ENCODE data around the gene INSIG1.

The INSIG1 gene

GRCh38 chr7:155286686-155287085 is 11.0 kb upstream of the INSIG1 start:
- DNase-seq: no peak

- peak; percentile 10 to 20 for DNase-seq
Observed at GRCh38 chr7:155287284-155287935, 10.3 kb upstream of the INSIG1 start.

DNA sequence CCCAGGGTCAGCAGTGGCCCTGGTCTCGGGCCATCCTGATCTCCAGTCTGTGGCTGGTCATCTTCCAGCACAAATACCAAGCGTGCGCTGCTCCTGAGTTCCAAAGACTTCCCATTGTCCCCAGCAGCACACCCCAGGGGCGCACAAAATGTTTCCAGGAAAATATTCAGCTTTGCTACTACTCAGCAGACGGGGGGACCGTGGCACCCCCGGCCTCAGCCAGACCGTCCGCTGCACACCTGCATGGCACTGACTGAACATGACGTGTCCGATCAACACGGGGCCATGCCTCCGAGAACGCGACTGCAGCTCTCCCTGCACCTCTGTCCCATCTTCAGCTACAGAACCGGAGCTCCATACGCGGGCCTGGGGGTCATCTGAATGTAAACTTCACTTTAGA is 9.6 kb upstream of the INSIG1 start:
- DNase-seq: no peak

- no peak for DNase-seq
Observed at GRCh38 chr7:155289107-155289506, 8.6 kb upstream of the INSIG1 start.

DNA sequence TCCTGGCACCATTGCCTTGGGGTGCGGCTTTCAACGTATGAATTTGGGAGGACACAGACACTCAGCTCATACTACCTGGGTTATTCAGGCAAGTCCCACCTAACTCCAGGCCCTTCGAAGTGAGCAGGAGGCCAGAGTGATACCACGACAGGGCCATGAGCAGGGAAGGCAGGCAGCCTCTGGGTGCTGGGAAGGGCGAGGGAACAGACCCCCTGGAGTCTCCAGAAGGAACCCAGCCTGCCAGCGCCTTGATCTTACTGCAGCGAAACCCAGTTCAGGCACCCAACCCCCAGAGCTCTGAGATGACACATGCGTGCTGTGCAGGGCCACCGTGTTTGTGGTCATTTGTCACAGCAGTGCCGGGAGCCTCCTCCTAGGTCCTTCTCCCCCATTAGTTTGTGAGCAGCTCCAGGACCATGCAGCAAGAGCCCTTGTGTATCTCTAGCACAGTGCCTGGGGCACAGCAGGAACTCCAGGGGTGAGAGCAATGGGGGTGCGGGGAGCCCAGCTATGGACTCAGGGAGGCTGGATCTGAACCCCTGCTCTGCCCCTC is 7.7 kb upstream of the INSIG1 start:
- DNase-seq: no peak

- DNase-seq: no peak
Observed at GRCh38 chr7:155291045-155291530, 6.6 kb upstream of the INSIG1 start.

DNA sequence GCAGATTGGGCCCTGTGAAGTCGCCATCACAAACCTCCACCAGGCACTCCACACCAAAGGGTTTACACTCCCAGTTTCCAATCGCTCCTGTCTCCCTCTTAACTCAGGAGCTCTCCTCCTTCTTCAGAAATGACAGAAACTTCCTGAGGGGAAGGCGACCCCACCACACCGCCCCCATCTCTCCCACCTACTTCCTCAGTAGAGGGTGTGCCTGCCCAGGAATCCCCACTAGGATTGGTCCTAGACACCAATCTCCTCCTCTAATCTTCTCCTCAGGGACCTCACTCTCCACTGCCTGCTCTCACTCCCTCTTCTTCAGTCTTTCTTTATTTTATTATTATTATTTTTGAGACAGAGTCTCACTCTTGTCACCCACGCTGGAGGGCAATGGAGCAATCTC is 5.9 kb upstream of the INSIG1 start:
- no peak for DNase-seq

DNA sequence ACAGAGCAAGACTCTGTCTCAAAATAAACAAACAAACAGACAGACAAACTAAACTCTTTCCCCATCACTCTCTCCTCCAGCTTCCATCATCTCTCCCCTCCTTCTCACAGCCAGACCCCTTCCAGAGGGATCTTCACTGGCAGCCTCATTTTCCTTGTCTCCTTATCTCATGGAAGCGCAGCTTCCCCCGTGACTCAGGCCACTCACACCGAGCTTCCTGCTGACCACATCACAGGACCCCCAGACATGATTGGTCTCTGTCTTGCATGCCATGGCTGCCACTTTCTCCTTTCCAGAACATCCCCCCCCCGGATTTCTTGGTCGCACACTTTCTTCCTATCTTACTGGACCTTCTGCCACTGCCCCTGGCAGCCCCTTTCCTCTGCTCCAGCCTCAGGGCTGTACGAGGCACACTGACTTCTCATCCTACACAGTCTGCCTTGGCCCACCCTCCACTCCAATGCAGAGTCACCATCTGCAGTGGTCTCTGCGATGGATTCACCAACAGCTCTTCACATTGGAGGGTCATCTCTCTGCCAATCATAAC is 4.9 kb upstream of the INSIG1 start:
- DNase-seq: no peak

DNA sequence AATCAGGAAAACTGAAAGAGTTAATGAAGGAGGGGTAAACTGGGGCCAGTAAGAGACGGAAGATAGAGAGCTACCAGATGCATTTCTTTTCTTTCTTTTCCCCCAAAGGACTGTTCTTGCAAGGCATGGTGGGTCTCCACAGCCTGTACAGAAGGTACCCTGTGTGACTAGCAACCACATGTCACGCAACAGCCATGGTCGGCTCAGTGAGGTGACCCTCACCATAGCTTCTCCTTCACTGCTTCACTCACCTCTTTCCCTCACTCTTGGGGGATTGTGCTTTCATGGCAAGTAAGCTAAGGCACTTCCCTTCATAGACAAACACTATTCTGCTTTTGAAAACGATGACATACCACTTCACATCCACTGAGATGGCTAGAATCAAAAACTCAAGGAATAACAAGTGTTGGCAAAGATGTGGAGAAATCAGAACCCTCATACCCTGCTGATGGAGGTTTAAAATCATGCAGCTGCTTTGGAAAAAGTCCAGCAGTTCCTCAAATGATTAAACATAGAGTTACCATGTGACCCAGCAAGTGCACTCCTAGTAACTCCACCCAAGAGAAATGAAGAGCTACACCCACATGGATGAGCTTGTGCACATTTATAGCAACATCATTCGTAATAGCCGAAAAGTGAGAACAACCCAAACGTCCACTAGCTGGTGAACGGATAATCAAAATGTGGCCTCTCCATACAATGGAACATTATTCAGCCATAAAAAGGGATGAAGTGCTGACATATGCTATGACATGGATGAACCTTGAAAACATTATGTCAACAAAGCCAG is 3.8 kb upstream of the INSIG1 start:
- no peak for DNase-seq

DNA sequence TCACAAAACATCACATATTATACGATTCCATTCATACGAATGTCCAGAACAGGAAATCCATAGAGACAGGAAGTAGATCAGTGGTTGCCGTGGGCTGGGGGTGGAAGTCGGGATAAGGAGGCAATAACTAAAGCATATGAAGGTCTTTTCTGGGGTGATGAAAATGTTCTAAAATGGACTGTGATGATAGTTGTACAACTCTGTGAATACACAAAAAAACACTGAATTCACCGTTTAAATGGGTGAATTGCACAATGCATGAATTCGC is 3.2 kb upstream of the INSIG1 start:
- DNase-seq: no peak

GRCh38 chr7:155295511-155295910 is 2.2 kb upstream of the INSIG1 start:
- DNase-seq: no peak

GRCh38 chr7:155296006-155296787 is 1.5 kb upstream of the INSIG1 start:
- no peak for DNase-seq

- DNase-seq: peak; percentile 33 to 55
Observed at GRCh38 chr7:155296788-155297516, 726 bp upstream of the INSIG1 start.

DNA sequence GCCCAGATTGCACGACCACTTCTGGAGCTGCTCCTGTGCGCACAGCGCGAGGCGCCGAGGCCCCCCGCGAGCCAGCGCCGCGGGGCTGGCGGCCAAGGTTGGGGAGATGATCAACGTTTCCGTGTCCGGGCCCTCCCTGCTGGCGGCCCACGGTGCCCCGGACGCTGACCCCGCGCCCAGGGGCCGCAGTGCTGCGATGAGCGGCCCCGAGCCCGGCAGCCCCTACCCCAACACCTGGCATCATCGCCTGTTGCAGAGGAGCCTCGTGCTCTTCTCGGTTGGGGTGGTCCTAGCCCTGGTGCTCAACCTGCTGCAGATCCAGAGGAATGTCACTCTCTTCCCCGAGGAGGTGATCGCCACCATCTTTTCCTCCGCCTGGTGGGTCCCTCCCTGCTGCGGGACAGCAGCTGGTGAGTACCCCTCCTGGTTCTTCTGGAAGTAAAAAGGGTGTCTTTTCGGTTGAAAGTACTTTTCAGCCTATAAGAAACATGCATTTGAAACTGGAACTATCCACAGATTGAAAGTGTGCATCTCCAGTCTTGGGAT is 683 bp downstream of the INSIG1 start:
- no peak for DNase-seq

DNA sequence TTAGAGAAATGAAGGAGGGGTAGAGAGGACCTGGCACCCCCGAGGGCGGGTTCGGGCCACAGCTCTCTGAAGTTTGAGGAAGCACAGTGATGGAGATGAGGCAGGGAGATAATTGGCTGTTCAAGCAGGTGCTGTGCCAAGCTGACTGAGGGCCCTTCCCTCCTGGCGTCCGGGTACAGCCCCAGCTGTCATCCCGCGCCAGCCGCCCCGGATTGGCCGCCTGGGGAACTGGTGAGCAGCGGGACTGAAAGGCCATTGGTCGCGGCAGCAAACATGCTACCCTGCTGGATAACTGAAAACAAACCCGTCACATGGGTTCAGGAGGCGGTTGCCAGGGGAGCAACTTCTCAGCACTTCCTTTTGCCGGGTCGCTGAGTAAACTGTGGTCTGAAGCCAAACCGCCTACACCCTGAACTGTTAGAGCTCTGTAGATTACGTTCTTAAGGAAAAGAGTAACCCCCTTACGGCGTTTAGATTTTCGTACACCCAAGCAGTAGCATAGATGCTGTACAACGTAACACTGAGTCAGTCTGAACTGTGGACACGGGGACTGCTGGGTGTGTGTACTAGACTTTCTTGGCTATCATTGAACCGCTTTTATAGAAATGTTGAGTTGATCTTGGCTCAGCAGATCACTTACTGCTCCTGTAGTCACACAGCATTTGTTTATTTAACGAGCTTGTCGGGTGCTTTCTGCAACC is 1.3 kb downstream of the INSIG1 start:
- peak; percentile 94 to 98 for DNase-seq

DNA sequence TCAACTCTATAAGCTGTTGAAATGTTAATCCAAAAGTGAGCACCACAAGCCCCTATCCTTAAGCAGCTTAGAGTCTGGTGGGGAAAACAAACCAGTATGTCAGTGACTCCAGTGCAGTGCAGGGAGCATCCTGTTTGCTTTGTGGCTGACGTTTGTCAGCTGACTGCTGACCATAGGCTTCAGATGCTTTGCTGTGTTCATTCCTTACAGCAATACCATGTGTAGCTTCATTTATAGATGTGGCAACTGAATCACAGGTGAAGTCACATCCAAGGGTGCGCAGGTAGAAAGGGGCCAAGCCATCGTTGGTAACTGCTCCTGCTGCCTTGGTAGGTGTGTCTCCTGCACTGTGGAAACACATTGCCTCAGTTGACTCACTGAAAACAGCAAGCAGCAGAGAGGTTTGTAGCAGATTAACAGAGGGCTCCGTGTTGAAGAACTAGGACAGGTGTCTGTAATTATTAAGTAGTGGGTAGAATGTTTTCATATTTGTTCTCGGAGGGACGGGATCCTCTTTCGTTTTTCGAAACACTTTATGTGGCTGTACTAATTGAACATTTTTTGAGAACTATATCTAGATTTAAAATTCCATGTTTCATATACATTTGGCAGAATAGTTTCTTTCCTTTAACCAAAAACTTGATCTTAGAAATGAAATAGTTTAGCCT is 2.0 kb downstream of the INSIG1 start:
- DNase-seq: peak in 1 of 2 experiments; percentile 25

- no peak for DNase-seq
Observed at GRCh38 chr7:155300641-155301452, 3.2 kb downstream of the INSIG1 start.

DNA sequence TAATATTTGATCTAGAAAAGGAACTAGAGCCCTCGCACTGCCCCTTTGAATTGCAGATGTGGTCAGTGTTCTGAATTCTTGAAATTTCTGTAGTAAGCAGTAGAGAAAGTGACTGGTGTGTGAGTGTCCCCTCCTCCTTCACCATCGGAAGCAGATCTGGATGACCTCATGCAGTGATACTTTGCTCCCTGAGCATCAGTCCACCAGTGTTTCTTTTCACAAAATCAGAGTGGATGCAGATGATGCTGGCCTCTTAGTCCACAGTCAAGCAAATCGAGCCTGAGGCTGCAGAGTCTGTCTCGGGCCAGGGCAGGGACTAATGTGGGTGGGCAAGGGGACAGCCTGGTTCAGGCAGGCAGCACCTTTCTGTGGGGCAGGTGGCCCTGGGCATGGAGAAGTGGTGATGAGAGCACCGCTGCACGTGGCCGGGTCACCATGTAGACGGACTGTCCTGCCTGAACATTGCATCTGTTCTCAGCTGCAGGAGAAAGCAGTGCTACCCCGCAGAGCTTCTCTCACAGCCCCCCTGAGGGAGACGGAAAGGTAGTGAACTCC is 5.4 kb downstream of the INSIG1 start:
- DNase-seq: no peak

DNA sequence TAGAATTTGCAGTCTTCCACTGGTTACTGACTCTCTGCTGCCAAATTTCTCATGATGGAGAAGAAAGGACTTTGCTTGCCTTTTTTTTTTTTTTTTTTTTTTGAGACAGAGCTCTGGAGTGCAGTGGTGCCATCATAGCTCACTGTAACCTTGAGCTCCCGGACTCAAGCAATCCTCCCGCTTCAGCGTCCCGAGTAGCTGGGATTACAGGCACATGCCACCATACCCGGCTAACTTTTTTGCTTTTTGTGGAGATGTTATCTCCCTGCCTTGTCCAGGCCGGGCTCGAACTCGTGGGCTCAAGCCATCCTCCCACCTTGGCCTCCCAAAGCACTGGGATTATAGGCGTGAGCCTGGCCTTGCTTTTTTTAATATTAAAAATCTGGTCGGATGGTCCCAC is 6.2 kb downstream of the INSIG1 start:
- no peak for DNase-seq
